Activated effector memory CD4-positive, alpha-beta T cell treated with Interleukin-2 at 50 U/mL for 16 hours (primary cell): ENCODE results near the gene PRRC2B.

Experiments
- DNase-seq: peaks from one replicate; pipeline ENCODE4 v3.0.0-alpha.2; 2020

Gene PRRC2B

DNA sequence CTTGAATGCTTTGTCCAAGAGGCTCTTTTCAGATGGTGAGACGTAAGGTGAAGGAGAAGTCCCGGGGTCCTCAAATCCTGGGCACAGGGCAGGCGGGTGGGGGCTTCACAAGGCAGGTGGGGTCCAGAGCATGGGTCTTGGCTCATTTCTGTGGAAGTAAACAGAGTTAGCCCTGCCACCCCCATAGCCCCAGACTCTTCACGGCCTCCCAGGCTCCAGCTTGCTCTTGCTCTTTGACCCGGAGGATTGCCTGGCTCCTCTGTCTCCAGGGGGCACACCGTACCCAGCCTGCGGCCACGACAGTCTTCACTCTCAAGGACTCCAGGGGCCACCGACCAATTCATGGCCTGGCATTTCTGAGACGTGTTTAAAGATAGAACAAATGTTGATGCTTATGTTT lies 80.0 kb downstream of the PRRC2B start:
- no peak for DNase-seq

DNA sequence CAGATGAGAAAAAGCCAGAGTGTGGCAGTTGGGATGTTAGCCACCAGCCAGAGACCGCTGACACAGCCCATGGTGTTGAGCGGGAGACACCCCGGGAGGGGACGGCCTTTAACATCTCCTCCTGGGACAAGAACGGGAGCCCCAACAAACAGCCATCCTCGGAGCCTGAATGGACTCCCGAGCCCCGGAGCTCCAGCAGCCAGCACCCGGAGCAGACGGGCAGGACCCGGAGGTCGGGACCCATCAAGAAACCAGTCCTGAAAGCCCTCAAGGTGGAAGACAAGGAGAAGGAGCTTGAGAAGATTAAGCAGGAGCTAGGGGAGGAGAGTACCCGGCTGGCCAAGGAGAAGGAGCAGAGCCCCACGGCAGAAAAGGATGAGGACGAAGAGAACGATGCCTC lies 80.8 kb downstream of the PRRC2B start:
- DNase-seq, result no peak

DNA sequence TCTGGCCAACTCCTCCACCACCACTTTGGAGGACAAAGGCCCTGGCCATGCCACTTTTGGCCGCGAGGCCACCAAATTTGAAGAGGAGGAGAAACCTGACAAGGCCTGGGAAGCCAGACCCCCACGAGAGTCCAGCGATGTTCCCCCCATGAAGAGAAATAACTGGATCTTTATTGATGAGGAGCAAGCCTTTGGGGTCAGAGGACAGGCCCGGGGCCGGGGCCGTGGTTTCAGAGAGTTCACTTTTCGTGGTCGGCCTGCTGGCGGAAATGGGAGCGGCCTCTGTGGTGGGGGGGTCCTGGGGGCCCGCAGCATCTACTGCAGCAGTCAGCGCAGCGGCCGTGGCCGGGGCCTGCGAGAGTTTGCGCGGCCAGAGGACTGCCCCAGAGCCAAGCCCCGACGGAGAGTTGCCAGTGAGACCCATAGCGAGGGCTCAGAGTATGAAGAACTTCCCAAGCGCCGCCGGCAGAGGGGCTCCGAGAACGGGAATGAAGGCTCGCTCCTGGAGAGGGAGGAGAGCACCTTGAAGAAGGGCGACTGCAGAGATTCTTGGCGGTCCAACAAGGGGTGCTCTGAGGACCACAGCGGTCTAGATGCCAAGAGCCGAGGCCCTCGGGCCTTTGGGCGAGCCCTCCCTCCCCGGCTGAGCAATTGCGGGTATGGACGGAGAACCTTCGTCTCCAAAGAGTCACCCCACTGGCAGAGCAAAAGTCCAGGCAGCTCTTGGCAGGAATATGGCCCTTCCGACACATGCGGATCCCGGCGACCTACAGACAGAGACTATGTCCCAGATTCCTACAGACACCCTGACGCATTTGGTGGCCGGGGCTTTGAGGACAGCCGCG lies 81.4 kb downstream of the PRRC2B start:
- no peak for DNase-seq

DNA sequence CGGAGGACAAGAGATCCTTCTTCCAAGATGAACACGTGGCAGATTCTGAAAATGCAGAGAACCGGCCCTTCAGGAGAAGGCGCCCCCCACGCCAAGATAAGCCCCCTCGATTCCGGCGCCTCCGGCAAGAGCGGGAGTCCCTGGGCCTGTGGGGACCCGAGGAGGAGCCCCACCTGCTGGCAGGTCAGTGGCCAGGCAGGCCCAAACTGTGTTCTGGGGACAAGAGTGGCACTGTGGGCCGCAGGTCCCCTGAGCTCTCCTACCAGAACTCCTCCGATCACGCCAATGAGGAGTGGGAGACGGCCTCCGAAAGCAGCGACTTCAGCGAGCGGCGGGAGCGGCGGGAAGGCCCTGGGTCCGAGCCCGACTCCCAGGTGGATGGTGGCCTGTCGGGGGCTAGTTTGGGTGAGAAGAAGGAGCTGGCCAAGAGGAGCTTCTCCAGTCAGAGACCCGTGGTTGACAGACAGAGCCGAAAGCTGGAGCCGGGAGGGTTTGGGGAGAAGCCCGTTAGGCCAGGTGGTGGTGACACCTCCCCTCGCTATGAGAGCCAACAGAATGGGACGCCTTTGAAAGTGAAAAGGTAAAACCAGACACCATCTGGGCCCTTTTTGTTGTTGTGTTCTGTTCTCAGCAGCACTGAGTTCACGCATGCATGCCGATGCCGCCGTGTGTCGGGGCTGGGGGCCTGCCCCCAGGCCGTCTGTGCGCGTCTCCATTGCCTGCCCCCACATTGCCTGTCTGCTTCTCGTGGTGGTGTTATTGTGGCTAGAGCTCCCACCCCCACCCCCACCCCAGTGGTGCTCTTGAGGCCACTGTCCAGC lies 82.3 kb downstream of the PRRC2B start:
- no peak for DNase-seq

DNA sequence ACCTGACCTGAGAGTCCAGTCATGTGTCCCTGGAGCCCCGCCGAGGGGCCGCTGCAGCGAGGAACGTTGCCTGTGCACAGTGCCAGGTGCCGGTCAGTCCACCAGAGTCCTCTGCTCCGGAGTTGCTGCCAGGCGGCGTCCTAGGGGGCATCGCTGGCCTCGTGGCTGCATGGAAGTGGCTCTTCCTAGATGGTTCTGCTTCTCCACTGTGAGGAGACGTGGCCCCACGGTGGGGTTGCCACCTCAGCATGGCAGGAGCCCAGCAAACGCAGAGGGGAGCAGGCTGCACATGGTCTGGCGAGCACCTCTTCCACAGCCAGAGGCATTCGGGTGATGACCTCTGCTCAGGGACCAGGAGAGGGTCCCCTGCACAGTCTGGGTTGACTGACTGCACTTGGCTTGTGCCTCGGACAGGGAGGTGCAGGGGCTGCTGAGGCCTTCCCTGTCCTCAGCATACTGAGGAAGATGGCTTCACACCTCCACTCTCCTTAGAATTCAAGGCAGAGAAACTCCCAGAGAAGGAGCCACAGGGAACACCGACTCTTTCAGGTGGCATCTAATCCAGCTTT lies 83.0 kb downstream of the PRRC2B start:
- no peak for DNase-seq

DNA sequence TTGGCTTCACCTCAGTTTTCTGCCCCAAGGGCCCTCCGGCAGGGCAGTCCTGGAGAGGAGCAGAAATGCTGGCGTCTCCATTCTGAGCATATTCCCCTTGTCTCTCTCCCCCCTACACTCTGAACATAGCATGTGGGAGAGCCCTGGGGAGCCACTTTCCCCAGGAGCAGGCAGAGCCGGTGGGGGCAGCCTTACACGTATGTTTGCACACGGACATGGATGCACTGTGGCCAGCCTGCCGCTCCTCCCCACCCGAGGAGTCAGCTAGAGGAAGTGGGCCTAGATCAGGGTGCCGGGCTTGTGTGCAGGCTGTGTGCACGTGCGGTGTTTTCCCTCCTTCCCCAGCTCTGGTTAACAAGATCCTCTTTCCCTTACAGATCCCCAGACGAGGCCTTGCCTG lies 83.5 kb downstream of the PRRC2B start:
- no peak for DNase-seq

DNA sequence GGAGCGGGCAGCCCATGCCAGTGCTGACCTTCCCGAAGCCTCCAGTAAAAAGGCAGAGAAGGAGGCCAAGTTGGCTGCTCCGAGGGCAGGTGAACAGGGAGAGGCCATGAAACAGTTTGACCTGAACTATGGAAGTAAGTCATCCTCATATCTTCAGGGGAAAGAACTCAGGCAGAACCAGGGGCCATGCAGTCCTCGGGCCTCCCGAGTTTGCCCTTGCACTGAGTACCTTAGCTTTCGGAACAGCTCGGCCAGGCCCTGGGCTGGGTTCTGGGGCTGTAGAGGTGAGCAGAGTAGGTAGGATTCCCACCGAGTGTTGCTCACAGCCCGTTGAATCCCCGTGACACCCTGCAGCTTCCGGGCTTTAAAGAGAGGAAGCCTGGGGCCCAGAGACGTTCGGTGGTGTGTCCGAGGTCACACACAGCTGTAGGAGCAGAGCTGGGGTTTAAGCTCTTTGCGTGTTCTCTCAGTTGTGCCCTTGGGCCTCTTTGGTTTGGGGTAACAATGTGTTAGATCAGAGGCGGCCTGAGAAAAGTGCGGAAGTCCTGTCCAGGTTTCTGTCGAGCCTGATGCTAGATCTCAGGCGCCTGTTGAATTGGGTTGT lies 84.0 kb downstream of the PRRC2B start:
- DNase-seq, result no peak

DNA sequence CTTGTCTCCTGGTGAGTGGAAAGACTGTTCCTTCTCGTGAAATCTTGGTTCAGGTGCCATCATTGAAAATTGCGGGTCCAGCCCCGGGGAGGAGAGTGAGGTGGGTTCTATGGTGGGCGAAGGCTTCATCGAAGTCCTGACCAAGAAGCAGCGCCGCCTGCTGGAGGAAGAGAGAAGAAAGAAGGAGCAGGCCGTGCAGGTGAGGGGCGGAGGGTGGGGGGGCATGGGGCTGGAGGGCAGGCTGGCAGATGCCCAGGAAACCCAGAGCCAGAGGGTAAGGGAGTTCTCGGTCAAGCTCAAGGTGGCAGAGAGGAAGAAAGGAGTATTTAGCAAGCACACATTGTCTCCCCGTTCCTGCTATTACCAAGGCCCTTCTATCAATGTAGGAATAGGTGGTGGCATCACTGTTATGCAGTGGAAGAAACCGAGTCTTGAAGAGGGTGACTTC lies 84.6 kb downstream of the PRRC2B start:
- peak; percentile 32 for DNase-seq

DNA sequence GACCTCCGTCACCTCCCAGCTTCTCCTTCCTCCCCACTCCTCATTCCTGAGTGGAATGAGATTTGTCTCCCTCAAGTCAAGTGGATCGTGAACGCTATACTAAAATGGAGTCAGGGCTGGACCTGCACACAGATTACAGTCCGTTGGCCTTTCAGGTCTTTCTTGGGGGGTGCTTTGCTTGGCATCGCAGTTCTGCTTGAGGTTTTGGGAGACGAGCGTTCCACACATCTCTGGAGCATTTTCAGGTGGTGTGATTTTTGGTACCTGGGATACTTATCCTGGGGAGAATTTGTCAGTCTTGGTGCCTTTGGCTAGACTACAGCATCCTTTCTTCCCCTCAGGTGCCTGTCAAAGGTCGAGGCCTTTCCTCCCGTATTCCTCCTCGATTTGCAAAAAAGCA lies 85.0 kb downstream of the PRRC2B start:
- DNase-seq, result no peak

DNA sequence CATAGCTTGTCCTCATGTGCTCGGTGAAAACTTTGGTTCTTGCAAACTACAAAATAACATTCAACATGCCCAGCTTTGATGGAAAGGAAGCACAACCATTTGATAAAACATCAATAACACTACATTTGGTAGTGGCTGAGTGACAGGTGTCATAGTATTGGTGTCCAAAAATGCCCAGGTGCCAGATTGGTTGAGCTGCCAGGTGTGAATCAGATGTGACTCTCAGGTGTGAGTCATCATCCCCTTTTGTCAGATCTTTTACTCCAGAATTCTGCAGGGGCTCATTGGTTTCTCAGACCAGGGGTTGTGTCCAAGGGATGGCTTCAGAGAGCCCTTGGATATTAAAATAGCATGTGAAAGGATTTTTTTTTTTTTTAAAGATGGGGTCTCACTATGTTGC lies 86.4 kb downstream of the PRRC2B start:
- no peak for DNase-seq

DNA sequence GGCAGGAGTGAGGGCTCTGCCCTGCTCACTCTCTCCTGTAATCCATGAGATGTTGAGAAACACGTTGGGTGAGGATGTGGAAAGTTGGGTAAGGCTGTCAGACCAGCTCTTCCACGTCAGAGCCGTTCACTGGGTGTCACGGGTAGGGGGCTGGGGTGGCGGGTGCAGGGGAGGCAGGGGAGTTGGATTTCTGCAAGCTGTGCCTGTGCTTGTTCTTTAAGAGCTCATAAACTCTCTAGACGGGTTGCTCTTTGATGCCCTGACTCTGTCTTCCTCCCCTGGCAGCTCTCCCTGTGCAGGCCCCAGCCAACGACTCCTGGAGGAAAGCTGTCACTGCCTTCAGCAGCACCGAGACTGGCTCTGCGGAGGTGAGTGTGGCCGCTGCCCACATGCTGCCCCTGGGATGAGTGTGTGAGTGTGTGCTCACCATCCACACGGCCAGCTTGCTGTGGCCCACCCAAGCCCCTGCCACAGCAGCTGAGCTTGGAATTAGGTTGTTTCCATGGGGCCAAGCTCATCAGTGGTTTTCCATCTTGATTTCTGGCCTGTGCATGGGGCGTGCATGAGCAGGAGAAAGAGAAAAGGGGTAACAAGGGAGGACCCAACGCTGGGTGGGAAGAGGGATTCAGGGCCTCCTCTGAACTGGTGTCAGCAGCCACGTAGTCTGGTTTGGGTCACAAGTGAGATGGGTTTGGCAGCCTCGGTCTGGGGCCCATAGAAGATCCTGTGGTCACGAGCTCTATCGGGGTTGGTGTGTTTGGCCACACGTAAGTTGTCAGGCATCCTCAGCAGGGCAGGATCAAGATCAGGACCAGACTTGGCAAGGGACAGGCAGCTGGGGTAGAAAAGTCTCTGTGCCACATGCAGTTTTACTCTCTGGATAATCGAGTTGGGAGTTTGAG lies 87.8 kb downstream of the PRRC2B start:
- DNase-seq, result no peak

DNA sequence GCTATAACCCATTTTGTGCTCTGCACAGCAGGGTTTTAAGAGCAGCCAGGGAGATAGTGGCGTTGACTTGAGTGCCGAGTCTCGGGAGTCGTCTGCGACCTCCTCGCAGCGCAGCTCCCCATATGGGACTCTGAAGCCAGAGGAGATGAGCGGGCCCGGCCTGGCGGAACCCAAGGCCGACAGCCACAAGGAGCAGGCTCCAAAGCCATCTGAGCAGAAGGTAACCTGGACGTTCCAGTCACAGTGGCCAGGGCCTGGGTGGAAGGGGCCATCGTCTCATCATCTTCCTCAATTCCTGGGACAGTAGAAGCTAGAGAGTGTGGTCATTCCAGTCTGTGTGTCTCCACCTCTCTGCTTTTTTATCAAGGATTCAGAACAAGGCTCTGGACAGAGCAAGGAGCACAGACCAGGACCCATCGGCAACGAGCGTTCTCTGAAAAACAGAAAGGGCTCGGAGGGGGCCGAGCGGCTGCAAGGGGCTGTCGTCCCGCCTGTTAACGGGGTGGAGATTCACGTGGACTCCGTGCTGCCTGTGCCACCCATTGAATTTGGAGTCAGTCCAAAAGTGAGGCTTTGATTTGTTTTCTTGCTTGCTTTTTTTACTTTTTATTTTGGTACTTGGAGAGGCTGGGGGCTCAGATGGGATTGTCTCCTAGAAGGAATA lies 88.6 kb downstream of the PRRC2B start:
- DNase-seq, result no peak

DNA sequence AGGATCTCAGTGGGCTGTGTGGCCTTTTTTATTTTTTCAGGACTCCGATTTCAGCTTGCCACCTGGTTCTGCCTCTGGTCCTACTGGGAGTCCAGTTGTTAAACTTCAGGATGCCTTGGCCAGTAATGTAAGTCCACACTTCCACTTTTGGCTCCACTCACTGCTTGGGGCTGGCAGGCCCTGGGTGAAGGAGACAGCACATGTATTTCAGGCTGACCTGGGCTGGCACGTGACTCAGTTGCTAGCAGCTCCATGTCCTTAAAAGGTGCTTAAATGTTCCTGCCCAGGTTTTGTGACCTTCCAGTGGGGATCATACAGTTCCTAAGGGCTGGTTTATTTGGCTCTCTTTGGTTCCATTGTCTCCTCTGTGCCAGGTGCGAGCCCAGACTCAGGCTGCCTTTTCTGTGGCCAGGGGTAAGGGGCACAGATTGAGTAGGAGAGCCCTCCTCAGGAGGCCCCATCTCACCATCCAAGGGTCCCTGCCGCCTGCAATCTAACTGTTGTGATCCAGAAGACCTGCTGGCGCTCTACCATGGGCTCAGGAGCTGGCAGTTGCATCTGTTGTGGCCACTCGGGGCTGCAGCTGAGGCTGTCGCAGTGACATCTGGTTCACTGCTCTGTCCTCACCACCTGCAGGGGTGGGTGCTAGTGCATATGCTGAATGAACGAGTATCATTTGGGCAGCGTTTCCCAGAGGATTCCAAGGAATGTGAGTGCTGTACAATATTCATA lies 89.6 kb downstream of the PRRC2B start:
- no peak for DNase-seq

DNA sequence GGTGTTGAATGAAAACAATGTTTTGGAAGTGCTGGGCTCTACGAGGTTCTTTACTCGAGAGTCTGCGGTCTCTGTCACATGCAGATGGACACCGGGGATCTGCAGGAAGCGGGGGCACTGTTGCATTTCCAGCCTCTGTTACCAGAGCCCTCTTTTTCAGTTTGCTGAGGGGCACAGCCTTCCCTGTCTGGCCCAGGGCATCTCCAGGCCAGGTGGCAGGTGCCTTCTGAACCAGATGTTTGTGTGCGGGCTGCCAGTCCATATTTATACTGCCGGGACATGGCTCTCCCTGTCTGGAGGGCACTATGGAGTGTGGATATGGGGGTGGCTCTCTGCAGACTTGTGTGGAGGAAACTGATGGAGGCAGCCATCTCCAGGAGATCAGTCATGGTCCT lies 90.2 kb downstream of the PRRC2B start:
- DNase-seq, result no peak

DNA sequence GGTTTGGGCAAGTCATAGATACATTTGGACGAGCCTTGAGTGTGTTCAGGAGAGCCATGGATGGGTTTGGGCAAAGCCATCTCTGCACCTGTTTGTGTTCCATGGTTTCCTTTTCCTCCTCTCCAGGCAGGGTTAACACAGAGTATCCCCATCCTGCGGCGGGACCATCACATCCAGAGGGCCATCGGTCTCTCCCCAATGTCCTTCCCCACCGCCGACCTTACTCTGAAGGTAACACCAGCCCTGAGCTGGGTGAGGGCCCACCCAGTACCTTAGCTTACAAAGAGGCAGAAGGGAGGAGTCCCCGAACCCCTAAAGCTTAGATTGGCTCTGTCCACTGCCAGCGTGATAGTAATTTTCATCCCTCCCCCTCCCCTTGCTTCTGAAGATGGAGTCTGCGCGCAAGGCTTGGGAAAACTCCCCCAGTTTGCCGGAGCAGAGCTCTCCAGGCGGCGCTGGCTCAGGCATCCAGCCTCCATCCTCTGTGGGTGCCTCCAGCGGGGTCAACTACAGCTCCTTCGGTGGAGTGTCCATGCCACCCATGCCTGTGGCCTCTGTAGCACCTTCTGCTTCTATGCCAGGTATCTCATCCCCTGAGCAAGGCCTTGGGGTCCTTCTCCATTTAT lies 90.8 kb downstream of the PRRC2B start:
- no peak for DNase-seq

DNA sequence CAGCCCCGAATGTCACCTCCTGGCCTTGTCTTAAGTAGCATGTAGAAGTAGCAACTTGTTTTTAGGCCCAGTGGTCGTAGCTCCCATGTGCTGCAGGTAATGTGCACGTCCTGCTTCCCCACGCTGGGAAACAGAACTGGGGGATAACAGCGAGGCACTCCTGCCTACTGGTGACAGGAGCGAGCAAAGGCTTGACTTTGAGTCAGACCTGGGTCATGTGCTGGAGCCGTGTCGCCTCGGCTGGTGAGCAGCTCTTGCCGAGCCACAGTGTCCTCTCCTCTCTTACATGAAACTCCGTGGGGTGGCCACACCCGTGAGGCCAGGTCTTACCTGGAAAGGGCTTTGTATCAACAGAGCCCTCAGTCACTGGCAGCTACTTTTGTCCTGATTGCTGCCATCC lies 91.3 kb downstream of the PRRC2B start:
- DNase-seq, result no peak

DNA sequence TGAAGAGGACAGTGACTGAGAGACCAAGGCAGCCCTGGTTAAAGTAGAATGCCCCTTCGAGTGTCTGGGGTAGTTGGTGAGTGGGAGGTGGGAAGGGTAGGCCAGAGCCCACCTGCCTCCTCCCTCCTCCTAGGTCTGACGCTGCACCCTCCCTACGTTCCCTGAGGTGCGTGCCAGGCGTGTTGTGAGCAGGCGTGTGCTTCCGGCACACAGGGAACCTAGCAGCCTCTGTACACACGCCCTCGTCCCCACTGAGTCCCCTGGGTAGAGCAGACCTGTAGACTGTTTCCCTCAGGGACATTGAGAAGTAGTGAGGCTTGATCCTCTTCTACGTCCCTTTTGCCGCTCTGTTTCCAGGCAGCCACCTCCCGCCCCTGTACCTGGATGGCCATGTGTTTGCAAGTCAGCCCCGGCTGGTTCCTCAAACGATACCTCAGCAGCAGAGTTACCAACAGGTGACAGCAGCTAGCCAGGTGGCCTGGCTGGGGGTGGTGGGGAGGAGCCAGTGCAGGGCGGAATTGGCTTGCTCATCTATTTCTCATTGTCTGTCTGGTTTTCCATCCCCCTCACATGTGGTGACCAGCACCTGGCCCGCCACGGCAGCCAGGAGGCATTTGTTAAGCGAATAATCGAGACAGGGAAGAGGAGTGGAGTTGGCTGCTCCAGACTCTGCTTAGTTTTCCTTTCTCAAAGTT lies 92.0 kb downstream of the PRRC2B start:
- no peak for DNase-seq

DNA sequence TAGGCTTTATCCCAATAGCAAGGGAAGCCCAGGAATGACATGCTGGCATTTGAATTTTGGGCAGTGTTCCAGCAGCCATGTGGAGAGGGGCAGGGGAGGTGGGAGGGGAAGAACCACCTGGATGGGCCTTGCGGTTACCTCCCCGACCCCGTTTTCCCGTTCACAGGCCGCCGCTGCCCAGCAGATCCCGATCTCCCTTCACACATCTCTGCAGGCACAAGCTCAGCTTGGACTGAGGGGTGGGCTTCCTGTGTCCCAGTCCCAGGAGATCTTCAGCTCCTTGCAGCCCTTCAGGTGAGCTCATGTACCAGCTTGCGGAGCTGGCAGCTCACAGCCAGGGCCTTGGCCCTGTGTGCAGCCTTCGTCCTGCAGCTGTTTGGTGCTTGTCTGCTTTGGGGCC lies 93.1 kb downstream of the PRRC2B start:
- no peak for DNase-seq

DNA sequence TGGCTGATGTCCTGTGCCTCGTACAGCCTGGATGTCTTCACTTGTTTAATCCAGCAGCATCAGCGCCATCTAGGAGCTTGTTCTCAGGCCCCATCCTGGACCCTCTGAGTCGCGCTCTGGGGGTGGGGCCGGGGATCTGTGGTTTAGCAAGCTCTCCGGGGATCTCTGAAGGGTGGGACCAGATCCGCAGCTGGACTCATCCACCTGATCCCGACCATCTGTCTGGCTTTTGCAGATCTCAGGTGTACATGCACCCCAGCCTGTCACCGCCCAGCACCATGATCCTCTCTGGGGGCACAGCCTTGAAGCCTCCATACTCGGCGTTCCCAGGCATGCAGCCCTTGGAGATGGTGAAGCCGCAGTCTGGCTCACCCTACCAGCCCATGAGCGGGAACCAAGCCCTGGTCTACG lies 93.7 kb downstream of the PRRC2B start:
- DNase-seq, result no peak

DNA sequence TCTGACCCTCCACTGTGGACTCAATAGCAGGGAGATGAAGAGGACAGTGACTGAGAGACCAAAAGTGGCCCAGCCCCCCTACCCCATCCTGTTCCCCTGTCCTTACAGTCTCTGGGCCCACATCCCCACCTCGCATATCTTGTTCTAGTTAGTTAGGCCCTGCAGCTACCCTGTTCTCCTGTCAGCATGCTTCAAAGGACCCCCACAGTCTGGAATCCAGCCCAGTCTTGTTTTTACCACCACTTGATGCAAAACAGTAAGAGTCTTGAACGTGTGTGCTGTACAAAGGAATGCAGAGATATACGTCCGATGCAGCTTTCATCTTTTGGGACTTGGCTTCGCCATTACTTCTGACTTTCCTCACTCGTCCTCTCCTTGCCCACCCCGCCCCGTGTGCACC lies 96.6 kb downstream of the PRRC2B start:
- no peak for DNase-seq
